Kidney (tissue), 14 donors: ENCODE results near the gene ENTPD1. TPM values are rescaled to one million over a fixed set of nuclear protein-coding genes. Genes with fewer than 3 reads are reported as not detected.

Source experiments
- DNase-seq, 5 donors: peaks; one replicate each; pipeline ENCODE4 v3.0.0-alpha.2; 2013 to 2020
- FAIRE-seq: peaks from 2 replicates; lab custom pipeline; 2012; peaks lifted over from hg19 to GRCh38; lab: Jason Lieb, UNC
- H3K27ac ChIP-seq, 2 donors: one replicate each; pipeline ENCODE4 v1.7.0; 2013; ENCODE audit warnings: low read depth in 2 of 2, low read length in 2 of 2, inconsistent platforms in 1 of 2
- H3K27me3 ChIP-seq: one replicate; pipeline ENCODE4 v1.7.1; 2013; ENCODE audit warnings: low read length, inconsistent platforms; ENCODE audit not compliant: control insufficient read depth, insufficient read depth
- H3K36me3 ChIP-seq, 3 donors: one replicate each; pipeline versions ENCODE4 v1.7.0 to v1.7.1; 2013; ENCODE audit warnings: low read length in 3 of 3, control low read depth in 1 of 3, inconsistent platforms in 1 of 3; ENCODE audit not compliant: insufficient read depth in 3 of 3, control insufficient read depth in 2 of 3
- H3K4me1 ChIP-seq, 3 donors: one replicate each; pipeline versions ENCODE4 v1.7.0 to v1.7.1; 2013; ENCODE audit warnings: low read length in 3 of 3, inconsistent platforms in 1 of 3, low read depth in 1 of 3; ENCODE audit not compliant: control insufficient read depth in 2 of 3, insufficient read depth in 2 of 3
- H3K4me3 ChIP-seq, 3 donors: one replicate each; pipeline versions ENCODE4 v1.7.0 to v1.8.1; 2013; ENCODE audit warnings: low read length in 3 of 3, control low read depth in 1 of 3, inconsistent platforms in 1 of 3
- H3K9ac ChIP-seq, 3 donors: one replicate each; pipeline versions ENCODE4 v1.7.0 to v1.7.1; 2013; ENCODE audit warnings: low read length in 3 of 3, control low read depth in 1 of 3, inconsistent platforms in 1 of 3
- H3K9me3 ChIP-seq, 3 donors: one replicate each; pipeline versions ENCODE4 v1.7.0 to v1.7.1; 2013; ENCODE audit warnings: low read length in 3 of 3, control low read depth in 1 of 3, inconsistent platforms in 1 of 3; ENCODE audit not compliant: control insufficient read depth in 2 of 3, insufficient read depth in 1 of 3
- intact Hi-C: fragments of 100-400 bp; cut with DNase I; formaldehyde crosslinking; loops from one replicate; pipeline ENCODE4 v1.11.1; 2022
- polyA plus RNA-seq: library from polyadenylated mRNA; stranded (reverse); fragments of 350-450 nt; fragmentation: Illumina TruSeq; extraction: RNeasy Lipid Tissue Mini Kit (QIAGEN cat#74804); gene quantifications from one replicate; pipeline ENCODE4 v1.2.3, GENCODE V29; 2014; ENCODE audit warnings: low read depth, low replicate concordance; ENCODE audit not compliant: insufficient read depth
- total RNA-seq: library from RNA; stranded (reverse); fragmentation: NEBNext Ultra II Directional; extraction: Animal tissue kit (Norgen Biotek cat#: 25700); gene quantifications from one replicate; pipeline ENCODE4 v1.2.1, GENCODE V29; 2021
- TF ChIP-seq, protein P1 (sequence below): IDR thresholded peaks from 3 replicates; pipeline ENCODE4 v1.5.1; 2012; ENCODE audit warnings: mild to moderate bottlenecking, moderate library complexity, borderline replicate concordance; ENCODE audit not compliant: insufficient read depth; ENCODE audit errors: extremely low read depth
- donor health status: control.
- donor health status: control.
- donor health status: control.
- donor health status: control.
- donor health status: control.
- donor health status: DM: yes; HTN: yes; CAD: no.
- donor health status: Normal renal cell carcinoma (clear cell type).

The ENTPD1 gene
- total and polyA plus RNA-seq, 2 donors from 2014 or later = 5.2 to 36.6 TPM

DNA sequence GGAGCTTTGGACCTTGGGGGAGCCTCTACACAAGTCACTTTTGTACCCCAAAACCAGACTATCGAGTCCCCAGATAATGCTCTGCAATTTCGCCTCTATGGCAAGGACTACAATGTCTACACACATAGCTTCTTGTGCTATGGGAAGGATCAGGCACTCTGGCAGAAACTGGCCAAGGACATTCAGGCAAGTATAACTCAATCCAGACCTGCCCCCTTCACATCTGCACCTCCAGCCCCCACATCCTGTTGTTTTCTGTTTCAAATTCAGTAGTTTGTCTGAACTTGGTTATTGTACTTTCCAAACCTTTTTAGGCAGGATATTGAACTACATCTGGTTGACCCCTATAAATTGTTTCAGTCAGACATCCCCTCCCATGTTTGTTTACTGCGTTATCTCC is 89.4 kb downstream of the ENTPD1 start:
- peak in 1 of 5 donors; percentile 43 for DNase-seq
- TF ChIP-seq, protein P1, sequence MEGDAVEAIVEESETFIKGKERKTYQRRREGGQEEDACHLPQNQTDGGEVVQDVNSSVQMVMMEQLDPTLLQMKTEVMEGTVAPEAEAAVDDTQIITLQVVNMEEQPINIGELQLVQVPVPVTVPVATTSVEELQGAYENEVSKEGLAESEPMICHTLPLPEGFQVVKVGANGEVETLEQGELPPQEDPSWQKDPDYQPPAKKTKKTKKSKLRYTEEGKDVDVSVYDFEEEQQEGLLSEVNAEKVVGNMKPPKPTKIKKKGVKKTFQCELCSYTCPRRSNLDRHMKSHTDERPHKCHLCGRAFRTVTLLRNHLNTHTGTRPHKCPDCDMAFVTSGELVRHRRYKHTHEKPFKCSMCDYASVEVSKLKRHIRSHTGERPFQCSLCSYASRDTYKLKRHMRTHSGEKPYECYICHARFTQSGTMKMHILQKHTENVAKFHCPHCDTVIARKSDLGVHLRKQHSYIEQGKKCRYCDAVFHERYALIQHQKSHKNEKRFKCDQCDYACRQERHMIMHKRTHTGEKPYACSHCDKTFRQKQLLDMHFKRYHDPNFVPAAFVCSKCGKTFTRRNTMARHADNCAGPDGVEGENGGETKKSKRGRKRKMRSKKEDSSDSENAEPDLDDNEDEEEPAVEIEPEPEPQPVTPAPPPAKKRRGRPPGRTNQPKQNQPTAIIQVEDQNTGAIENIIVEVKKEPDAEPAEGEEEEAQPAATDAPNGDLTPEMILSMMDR = no peak
- H3K36me3 ChIP-seq = no peaks in the 10 kb centered on the region

DNA sequence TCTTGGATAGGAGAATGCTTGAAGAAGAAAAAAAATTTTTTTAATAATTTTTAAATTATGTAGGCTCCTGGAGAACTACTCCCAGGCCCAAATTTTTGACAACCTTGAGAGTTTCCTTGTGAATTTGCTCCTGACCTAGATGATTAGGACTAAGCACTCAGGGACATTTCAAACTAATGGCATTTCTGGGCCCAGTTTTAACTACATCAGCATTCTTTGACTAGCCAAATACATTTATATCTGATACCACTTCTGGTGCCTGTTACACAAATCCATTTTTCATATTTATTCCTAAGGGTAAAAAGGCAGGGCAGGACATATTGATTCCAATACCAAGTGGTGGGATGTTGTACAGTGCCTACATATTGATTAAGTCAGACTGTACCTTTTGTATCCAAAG is 91.0 kb downstream of the ENTPD1 start:
- intact Hi-C loops = loop anchor here (10.0 kb wide), 1 partner anchor 152 kb away; the partner anchor contains the start of gene TCTN3
- no peak overlapping the region for H3K27ac ChIP-seq
- H3K9ac ChIP-seq = no peak overlapping the region
- TF ChIP-seq, protein P1 = no peak
- no peaks in the 10 kb centered on the region for H3K9me3 ChIP-seq
- no peak for FAIRE-seq
- no peaks in the 10 kb centered on the region for H3K4me1 ChIP-seq
- no peak for DNase-seq
- H3K36me3 ChIP-seq = no peaks in the 10 kb centered on the region
- H3K4me3 ChIP-seq = no peak overlapping the region
- H3K27me3 ChIP-seq = no peaks in the 10 kb centered on the region

More for the DNA sequence above, 89.4 kb downstream of the ENTPD1 start:
- intact Hi-C loops = loop anchor here (10.0 kb wide), 1 partner anchor 151 kb away; the partner anchor contains the start of gene TCTN3
- no peaks in the 10 kb centered on the region for H3K27me3 ChIP-seq
- H3K4me3 ChIP-seq = no peak overlapping the region
- FAIRE-seq = no peak
- H3K9ac ChIP-seq = no peak overlapping the region
- no peaks in the 10 kb centered on the region for H3K9me3 ChIP-seq
- peaks cover 0 to 7% (median 0%) of the 10 kb centered on the region in 3 donors for H3K4me1 ChIP-seq
- no peak overlapping the region for H3K27ac ChIP-seq

DNA sequence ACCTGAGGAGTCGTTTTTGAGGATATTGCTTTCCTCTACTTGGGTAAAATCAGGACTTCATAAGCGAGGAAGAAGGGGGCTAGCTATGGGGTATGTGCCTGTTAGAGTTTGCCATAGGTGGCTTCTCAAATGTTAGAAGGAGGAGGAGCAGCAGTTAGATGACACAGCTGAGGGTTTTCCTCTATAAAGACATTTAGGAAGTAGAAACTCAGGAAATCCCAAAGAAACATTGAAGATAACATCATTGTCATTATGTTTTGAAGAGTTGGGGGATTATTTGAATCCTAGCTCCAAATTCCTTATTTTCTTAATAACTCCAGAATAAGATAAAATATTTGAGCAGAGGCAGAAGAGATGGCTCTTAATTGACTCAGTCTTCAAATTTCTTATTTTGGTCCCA is 92.9 kb downstream of the ENTPD1 start:
- Histone ChIP-seq H3K9me3 (no peaks in the 10 kb centered on the region), H3K9ac (no peak overlapping the region), H3K4me3 (no peak overlapping the region), H3K36me3 (no peaks in the 10 kb centered on the region), H3K27ac (no peak overlapping the region), H3K4me1 (no peaks in the 10 kb centered on the region), H3K27me3 (no peaks in the 10 kb centered on the region)
- intact Hi-C loops = loop anchor here (10.0 kb wide), 1 partner anchor 154 kb away; the partner anchor contains the start of gene TCTN3
- TF ChIP-seq, protein P1 = no peak
- FAIRE-seq (no peak), DNase-seq (no peak)

DNA sequence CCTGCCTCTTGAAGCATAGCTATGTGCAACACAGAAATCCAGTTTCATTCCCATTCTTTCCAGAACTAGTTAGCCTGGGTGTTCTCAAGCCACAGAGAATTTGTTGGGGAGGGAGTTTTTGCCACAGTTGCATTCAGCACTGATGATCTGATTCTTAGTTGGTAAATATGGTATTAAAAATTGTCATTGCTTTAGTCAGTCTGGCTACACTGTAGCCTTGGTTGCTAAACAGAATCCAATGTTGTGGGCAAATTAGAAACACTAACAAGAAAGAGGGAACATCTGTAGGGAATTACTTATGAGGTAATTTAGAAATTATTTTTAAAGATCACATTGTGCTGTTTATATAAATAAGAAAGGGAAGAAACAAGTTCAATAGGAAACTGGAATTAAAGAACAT is 94.8 kb downstream of the ENTPD1 start:
- H3K9me3 ChIP-seq = no peaks in the 10 kb centered on the region
- DNase-seq = no peak
- intact Hi-C loops = no loop called here
- FAIRE-seq = no peak
- TF ChIP-seq, protein P1 = no peak
- H3K9ac ChIP-seq = no peak overlapping the region
- H3K27ac ChIP-seq = no peak overlapping the region
- H3K4me3 ChIP-seq = no peak overlapping the region
- H3K36me3 ChIP-seq = no peaks in the 10 kb centered on the region
- no peaks in the 10 kb centered on the region for H3K27me3 ChIP-seq
- no peaks in the 10 kb centered on the region for H3K4me1 ChIP-seq
